AG04450 (cell line): ENCODE measurements around the gene BSN. TPM values are rescaled to one million over a fixed set of nuclear protein-coding genes. Genes with fewer than 3 reads are reported as not detected.

Experiments used
- CTCF ChIA-PET: fragments of 300-600, 350-600 bp; formaldehyde crosslinking; extraction: SDS; loops from one replicate; lab custom pipeline; 2022; ENCODE audit warnings: antibody characterized with exemption, inconsistent platforms; lab: Charles Lee
- POLR2A ChIA-PET: fragments of 350-600 bp; formaldehyde crosslinking; extraction: SDS; loops from one replicate; lab custom pipeline; 2021; ENCODE audit warnings: antibody characterized with exemption, inconsistent platforms; lab: Yijun Ruan, JAX
- DNase-seq: peaks from one replicate; pipeline ENCODE4 v3.0.0-alpha.2; 2011; ENCODE audit warnings: low read depth, low spot score
- H3K27ac ChIP-seq: one replicate; pipeline ENCODE4 v1.5.1; 2012; ENCODE audit warnings: low read depth, low read length, control low read depth
- H3K27me3 ChIP-seq: one replicate; pipeline ENCODE4 v1.6.0; 2012; ENCODE audit warnings: low read length; ENCODE audit not compliant: control insufficient read depth, insufficient read depth
- H3K4me3 ChIP-seq: 2 replicates; pipeline ENCODE4 v1.5.1; 2011; ENCODE audit warnings: mild to moderate bottlenecking, low read depth, low read length, control low read depth
- H3K9me3 ChIP-seq: 2 replicates; pipeline ENCODE4 v1.5.1; 2012; ENCODE audit warnings: low read length; ENCODE audit not compliant: control insufficient read depth, insufficient read depth
- CTCF ChIP-seq: IDR thresholded peaks from 2 replicates; pipeline ENCODE4 v1.5.1; 2011; ENCODE audit warnings: low read depth, low read length, control low read depth, inconsistent platforms
- polyA plus RNA-seq: library from polyadenylated mRNA; depleted of rRNA; stranded (reverse); fragments of >200 nt; gene quantifications from 2 replicates; pipeline ENCODE4 v1.2.3, GENCODE V29; 2011

BSN gene
- polyA plus RNA-seq, 1 experiment, result not detected

GRCh38 chr3:49646236-49646635, 92.0 kb downstream of the BSN start:
- H3K27me3 ChIP-seq, result peaks cover 27% of the 10 kb centered on the region
- H3K27ac ChIP-seq, result no peak overlapping the region
- H3K4me3 ChIP-seq, result no peak overlapping the region
- H3K9me3 ChIP-seq, result no peaks in the 10 kb centered on the region
- CTCF ChIA-PET, result interaction anchor here (0.7 kb wide), 1 partner anchor 23 kb away, joined by 3 read pairs; no protein-coding TSS in a partner anchor
- no peak for DNase-seq
- POLR2A ChIA-PET, result no interaction called here
- TF ChIP-seq CTCF, result no peak

- peaks cover 22% of the 10 kb centered on the region for H3K27me3 ChIP-seq
- H3K9me3 ChIP-seq, result no peaks in the 10 kb centered on the region
- TF ChIP-seq CTCF, result no peak
- no peak overlapping the region for H3K4me3 ChIP-seq
- ChIA-PET POLR2A (no interaction called here), CTCF (interaction anchor here (0.5 kb wide), 1 partner anchor 19 kb away, joined by 7 read pairs; no protein-coding TSS in a partner anchor)
- no peak for DNase-seq
- H3K27ac ChIP-seq, result no peak overlapping the region
Measured at GRCh38 chr3:49647741-49648140, 93.5 kb downstream of the BSN start.

GRCh38 chr3:49648354-49649019, 94.2 kb downstream of the BSN start:
- Histone ChIP-seq H3K4me3 (no peak overlapping the region), H3K9me3 (no peaks in the 10 kb centered on the region), H3K27me3 (peaks cover 18% of the 10 kb centered on the region), H3K27ac (no peak overlapping the region)
- ChIA-PET CTCF (interaction anchor here (0.5 kb wide), 1 partner anchor 18 kb away, joined by 7 read pairs; no protein-coding TSS in a partner anchor), POLR2A (no interaction called here)
- no peak for TF ChIP-seq CTCF
- no peak for DNase-seq

- no peak for DNase-seq
- Histone ChIP-seq H3K27ac (no peak overlapping the region), H3K27me3 (peaks cover 18% of the 10 kb centered on the region), H3K9me3 (no peaks in the 10 kb centered on the region), H3K4me3 (no peak overlapping the region)
- CTCF ChIA-PET, result no interaction called here
- POLR2A ChIA-PET, result no interaction called here
- TF ChIP-seq CTCF, result no peak
Measured at GRCh38 chr3:49649576-49649975, 95.3 kb downstream of the BSN start.

GRCh38 chr3:49650177-49650576, 95.9 kb downstream of the BSN start:
- Histone ChIP-seq H3K9me3 (no peaks in the 10 kb centered on the region), H3K27ac (no peak overlapping the region), H3K27me3 (peaks cover 18% of the 10 kb centered on the region), H3K4me3 (no peak overlapping the region)
- POLR2A ChIA-PET, result no interaction called here
- CTCF ChIA-PET, result no interaction called here
- no peak for DNase-seq
- no peak for TF ChIP-seq CTCF
